Measurements from ENCODE around the gene LEPROT. TPM values are rescaled to one million over a fixed set of nuclear protein-coding genes. Genes with fewer than 3 reads are reported as not detected.

LEPROT gene
- total and polyA plus RNA-seq, 2 experiments from 2014 or later = 22.9 to 24.9 TPM

DNA sequence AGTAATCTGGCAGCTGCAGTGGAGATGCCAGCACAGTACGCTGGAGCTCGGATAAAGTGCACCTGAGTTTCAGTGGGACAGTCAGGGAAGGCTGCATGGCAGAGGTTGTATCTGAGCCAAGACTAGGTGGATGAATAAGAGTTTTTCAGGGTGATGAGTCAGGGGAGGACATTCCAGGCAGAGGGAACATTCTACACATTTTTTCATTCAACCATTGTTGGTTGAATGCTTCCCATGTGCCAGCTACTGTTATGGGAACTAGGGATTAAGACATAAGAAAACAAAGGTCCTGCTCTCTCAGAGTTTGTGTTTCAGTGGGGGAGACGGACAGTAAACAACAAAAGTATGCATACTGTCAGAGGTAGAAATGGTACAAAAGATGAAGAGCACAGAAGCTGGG lies 5.2 kb downstream of the LEPROT start:
- Histone ChIP-seq H3K4me3 (no peak overlapping the region), H3K4me2 (peak overlapping the region; percentile 49), H2AFZ (no peak overlapping the region), H4K20me1 (replicated peaks; ENCODE audit: insufficient read depth) (no peaks in the 10 kb centered on the region), H3K79me2 (replicated peaks; ENCODE audit: insufficient read depth) (peaks cover 42% of the 10 kb centered on the region), H3K27ac (ENCODE audit: low read depth) (peak overlapping the region; percentile 94), H3K9me2 (ENCODE audit: insufficient read depth) (no peaks in the 10 kb centered on the region), H3K27me3 (ENCODE audit: insufficient read depth) (no peaks in the 10 kb centered on the region), H3F3A (replicated peaks; ENCODE audit: low read depth) (no peaks in the 10 kb centered on the region), H3K4me1 (ENCODE audit: insufficient read depth) (peaks cover 22% of the 10 kb centered on the region), H3K36me3 (ENCODE audit: insufficient read depth) (no peaks in the 10 kb centered on the region)
- H3K27ac Mint-ChIP-seq = peak overlapping the region; percentile 85
- H3K36me3 Mint-ChIP-seq (ENCODE audit: low read depth) = peaks cover 13% of the 10 kb centered on the region
- peaks cover 28% of the 10 kb centered on the region for H3K4me1 Mint-ChIP-seq
- no peak overlapping the region for H3K4me3 Mint-ChIP-seq
- DNase-seq (ENCODE audit: low spot score) (peak; percentile 69), ATAC-seq (peak; percentile 59)
- TF ChIP-seq ZNF114 (CRISPR knock-in tag; IDR thresholded peaks at IDR 0.05) (no peak), ZNF331 (CRISPR knock-in tag; IDR thresholded peaks at IDR 0.05; ENCODE audit: low read depth) (no peak), POLR2AphosphoS5 (IDR thresholded peaks at IDR 0.05; ENCODE audit: low read depth) (no peak)
- H3K27me3 Mint-ChIP-seq (ENCODE audit: insufficient read depth, low read depth, poor library complexity) = peaks cover 3% of the 10 kb centered on the region
- no peaks in the 10 kb centered on the region for H3K9me3 Mint-ChIP-seq

DNA sequence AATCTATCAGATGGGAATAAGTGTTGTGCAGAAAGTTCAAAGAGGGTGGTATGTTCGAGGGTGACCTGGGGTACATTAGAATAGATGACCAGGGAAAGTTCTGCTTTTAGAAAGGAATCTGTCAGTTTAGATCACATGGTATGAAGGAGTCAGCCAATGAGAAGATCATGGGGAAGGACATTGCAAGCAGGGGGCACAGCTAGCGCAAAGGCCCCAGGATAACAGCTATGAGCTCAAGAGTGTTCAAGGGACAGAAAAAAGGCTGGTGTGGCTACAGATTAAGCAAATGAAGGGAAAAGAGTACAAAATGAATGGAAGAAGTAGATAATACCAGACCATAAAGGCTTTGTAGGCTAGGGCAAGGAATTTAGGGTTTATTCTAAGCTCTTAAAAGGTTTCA lies 8.6 kb downstream of the LEPROT start:
- no peak for ATAC-seq
- no peaks in the 10 kb centered on the region for H3K9me2 ChIP-seq (ENCODE audit: insufficient read depth)
- Mint-ChIP-seq H3K27me3 (ENCODE audit: insufficient read depth, low read depth, poor library complexity) (no peaks in the 10 kb centered on the region), H3K9me3 (no peaks in the 10 kb centered on the region), H3K4me1 (peaks cover 46% of the 10 kb centered on the region), H3K36me3 (ENCODE audit: low read depth) (peaks cover 13% of the 10 kb centered on the region), H3K4me3 (no peak overlapping the region), H3K27ac (no peak overlapping the region; the same call in 1 of the 2 replicates)
- H2AFZ ChIP-seq = no peak overlapping the region
- no peaks in the 10 kb centered on the region for H4K20me1 ChIP-seq (replicated peaks; ENCODE audit: insufficient read depth)
- H3K4me2 ChIP-seq = no peak overlapping the region
- no peak for DNase-seq (ENCODE audit: low spot score)
- H3K27me3 ChIP-seq (ENCODE audit: insufficient read depth) = no peaks in the 10 kb centered on the region
- peaks cover 41% of the 10 kb centered on the region for H3K4me1 ChIP-seq (ENCODE audit: insufficient read depth)
- no peaks in the 10 kb centered on the region for H3F3A ChIP-seq (replicated peaks; ENCODE audit: low read depth)
- H3K27ac ChIP-seq (ENCODE audit: low read depth) = peak overlapping the region; percentile 29; the same call in 1 of the 2 replicates
- no peak overlapping the region for H3K4me3 ChIP-seq
- peaks cover 14% of the 10 kb centered on the region for H3K79me2 ChIP-seq (replicated peaks; ENCODE audit: insufficient read depth)
- TF ChIP-seq JUNB (IDR thresholded peaks at IDR 0.05; ENCODE audit: unreplicated experiment) = no peak
- TF ChIP-seq ZNF331 (CRISPR knock-in tag; IDR thresholded peaks at IDR 0.05; ENCODE audit: low read depth) = no peak
- TF ChIP-seq, protein P1, sequence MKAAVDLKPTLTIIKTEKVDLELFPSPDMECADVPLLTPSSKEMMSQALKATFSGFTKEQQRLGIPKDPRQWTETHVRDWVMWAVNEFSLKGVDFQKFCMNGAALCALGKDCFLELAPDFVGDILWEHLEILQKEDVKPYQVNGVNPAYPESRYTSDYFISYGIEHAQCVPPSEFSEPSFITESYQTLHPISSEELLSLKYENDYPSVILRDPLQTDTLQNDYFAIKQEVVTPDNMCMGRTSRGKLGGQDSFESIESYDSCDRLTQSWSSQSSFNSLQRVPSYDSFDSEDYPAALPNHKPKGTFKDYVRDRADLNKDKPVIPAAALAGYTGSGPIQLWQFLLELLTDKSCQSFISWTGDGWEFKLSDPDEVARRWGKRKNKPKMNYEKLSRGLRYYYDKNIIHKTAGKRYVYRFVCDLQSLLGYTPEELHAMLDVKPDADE (IDR thresholded peaks at IDR 0.05) = no peak
- TF ChIP-seq, protein P2, sequence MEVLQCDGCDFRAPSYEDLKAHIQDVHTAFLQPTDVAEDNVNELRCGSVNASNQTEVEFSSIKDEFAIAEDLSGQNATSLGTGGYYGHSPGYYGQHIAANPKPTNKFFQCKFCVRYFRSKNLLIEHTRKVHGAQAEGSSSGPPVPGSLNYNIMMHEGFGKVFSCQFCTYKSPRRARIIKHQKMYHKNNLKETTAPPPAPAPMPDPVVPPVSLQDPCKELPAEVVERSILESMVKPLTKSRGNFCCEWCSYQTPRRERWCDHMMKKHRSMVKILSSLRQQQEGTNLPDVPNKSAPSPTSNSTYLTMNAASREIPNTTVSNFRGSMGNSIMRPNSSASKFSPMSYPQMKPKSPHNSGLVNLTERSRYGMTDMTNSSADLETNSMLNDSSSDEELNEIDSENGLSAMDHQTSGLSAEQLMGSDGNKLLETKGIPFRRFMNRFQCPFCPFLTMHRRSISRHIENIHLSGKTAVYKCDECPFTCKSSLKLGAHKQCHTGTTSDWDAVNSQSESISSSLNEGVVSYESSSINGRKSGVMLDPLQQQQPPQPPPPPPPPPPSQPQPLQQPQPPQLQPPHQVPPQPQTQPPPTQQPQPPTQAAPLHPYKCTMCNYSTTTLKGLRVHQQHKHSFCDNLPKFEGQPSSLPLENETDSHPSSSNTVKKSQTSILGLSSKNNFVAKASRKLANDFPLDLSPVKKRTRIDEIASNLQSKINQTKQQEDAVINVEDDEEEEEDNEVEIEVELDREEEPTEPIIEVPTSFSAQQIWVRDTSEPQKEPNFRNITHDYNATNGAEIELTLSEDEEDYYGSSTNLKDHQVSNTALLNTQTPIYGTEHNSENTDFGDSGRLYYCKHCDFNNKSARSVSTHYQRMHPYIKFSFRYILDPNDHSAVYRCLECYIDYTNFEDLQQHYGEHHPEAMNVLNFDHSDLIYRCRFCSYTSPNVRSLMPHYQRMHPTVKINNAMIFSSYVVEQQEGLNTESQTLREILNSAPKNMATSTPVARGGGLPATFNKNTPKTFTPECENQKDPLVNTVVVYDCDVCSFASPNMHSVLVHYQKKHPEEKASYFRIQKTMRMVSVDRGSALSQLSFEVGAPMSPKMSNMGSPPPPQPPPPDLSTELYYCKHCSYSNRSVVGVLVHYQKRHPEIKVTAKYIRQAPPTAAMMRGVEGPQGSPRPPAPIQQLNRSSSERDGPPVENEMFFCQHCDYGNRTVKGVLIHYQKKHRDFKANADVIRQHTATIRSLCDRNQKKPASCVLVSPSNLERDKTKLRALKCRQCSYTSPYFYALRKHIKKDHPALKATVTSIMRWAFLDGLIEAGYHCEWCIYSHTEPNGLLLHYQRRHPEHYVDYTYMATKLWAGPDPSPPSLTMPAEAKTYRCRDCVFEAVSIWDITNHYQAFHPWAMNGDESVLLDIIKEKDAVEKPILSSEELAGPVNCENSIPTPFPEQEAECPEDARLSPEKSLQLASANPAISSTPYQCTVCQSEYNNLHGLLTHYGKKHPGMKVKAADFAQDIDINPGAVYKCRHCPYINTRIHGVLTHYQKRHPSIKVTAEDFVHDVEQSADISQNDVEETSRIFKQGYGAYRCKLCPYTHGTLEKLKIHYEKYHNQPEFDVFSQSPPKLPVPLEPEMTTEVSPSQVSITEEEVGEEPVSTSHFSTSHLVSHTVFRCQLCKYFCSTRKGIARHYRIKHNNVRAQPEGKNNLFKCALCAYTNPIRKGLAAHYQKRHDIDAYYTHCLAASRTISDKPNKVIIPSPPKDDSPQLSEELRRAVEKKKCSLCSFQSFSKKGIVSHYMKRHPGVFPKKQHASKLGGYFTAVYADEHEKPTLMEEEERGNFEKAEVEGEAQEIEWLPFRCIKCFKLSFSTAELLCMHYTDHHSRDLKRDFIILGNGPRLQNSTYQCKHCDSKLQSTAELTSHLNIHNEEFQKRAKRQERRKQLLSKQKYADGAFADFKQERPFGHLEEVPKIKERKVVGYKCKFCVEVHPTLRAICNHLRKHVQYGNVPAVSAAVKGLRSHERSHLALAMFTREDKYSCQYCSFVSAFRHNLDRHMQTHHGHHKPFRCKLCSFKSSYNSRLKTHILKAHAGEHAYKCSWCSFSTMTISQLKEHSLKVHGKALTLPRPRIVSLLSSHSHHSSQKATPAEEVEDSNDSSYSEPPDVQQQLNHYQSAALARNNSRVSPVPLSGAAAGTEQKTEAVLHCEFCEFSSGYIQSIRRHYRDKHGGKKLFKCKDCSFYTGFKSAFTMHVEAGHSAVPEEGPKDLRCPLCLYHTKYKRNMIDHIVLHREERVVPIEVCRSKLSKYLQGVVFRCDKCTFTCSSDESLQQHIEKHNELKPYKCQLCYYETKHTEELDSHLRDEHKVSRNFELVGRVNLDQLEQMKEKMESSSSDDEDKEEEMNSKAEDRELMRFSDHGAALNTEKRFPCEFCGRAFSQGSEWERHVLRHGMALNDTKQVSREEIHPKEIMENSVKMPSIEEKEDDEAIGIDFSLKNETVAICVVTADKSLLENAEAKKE (CRISPR knock-in tag; IDR thresholded peaks at IDR 0.05) = no peak
- TF ChIP-seq CREB1 (CRISPR knock-in tag; IDR thresholded peaks at IDR 0.05; ENCODE audit: low read depth) = no peak
- TF ChIP-seq, protein P3, sequence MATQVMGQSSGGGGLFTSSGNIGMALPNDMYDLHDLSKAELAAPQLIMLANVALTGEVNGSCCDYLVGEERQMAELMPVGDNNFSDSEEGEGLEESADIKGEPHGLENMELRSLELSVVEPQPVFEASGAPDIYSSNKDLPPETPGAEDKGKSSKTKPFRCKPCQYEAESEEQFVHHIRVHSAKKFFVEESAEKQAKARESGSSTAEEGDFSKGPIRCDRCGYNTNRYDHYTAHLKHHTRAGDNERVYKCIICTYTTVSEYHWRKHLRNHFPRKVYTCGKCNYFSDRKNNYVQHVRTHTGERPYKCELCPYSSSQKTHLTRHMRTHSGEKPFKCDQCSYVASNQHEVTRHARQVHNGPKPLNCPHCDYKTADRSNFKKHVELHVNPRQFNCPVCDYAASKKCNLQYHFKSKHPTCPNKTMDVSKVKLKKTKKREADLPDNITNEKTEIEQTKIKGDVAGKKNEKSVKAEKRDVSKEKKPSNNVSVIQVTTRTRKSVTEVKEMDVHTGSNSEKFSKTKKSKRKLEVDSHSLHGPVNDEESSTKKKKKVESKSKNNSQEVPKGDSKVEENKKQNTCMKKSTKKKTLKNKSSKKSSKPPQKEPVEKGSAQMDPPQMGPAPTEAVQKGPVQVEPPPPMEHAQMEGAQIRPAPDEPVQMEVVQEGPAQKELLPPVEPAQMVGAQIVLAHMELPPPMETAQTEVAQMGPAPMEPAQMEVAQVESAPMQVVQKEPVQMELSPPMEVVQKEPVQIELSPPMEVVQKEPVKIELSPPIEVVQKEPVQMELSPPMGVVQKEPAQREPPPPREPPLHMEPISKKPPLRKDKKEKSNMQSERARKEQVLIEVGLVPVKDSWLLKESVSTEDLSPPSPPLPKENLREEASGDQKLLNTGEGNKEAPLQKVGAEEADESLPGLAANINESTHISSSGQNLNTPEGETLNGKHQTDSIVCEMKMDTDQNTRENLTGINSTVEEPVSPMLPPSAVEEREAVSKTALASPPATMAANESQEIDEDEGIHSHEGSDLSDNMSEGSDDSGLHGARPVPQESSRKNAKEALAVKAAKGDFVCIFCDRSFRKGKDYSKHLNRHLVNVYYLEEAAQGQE (IDR thresholded peaks at IDR 0.05; ENCODE audit: unreplicated experiment) = no peak
- TF ChIP-seq NANOG (IDR thresholded peaks at IDR 0.05; ENCODE audit: borderline replicate concordance) = no peak
- no peaks in the 10 kb centered on the region for H3K36me3 ChIP-seq (ENCODE audit: insufficient read depth)
